Endodermal cell (in vitro differentiated cells): ENCODE data around the gene SLC16A1. TPM values are rescaled to one million over a fixed set of nuclear protein-coding genes. Genes with fewer than 3 reads are reported as not detected.

Experiments
- DNase-seq: peaks from one replicate; pipeline ENCODE4 v3.0.0-alpha.2; 2017
- H3K27ac ChIP-seq: 2 replicates; pipeline ENCODE4 v1.5.1; 2013; ENCODE audit warnings: mild to moderate bottlenecking, low read depth, low read length, moderate library complexity
- H3K27me3 ChIP-seq: 2 replicates; pipeline ENCODE4 v1.6.1; 2013; ENCODE audit warnings: mild to moderate bottlenecking, low read length, moderate library complexity; ENCODE audit not compliant: insufficient read depth, control insufficient read depth, poor library complexity, severe bottlenecking
- H3K36me3 ChIP-seq: 2 replicates; pipeline ENCODE4 v1.7.0; 2013; ENCODE audit warnings: mild to moderate bottlenecking, low read length, moderate library complexity; ENCODE audit not compliant: control insufficient read depth, insufficient read depth
- H3K4me1 ChIP-seq: one replicate; pipeline ENCODE4 v1.7.0; 2013; ENCODE audit warnings: low read length; ENCODE audit not compliant: control insufficient read depth, insufficient read depth
- H3K4me3 ChIP-seq: 2 replicates; pipeline ENCODE4 v1.5.1; 2013; ENCODE audit warnings: mild to moderate bottlenecking, low read length, moderate library complexity
- H3K9ac ChIP-seq: 2 replicates; pipeline ENCODE4 v1.6.1; 2013; ENCODE audit warnings: mild to moderate bottlenecking, low read length, moderate library complexity; ENCODE audit not compliant: poor library complexity, severe bottlenecking; ENCODE audit errors: extremely low read depth
- H3K9me3 ChIP-seq: 2 replicates; pipeline ENCODE4 v1.6.1; 2013; ENCODE audit warnings: mild to moderate bottlenecking, low read length, moderate library complexity; ENCODE audit not compliant: control insufficient read depth
- H3K27ac Mint-ChIP-seq: 2 replicates; pipeline ENCODE4 v1.8.0; 2020; ENCODE audit warnings: mixed read lengths
- H3K27me3 Mint-ChIP-seq: 2 replicates; pipeline ENCODE4 v1.8.0; 2021; ENCODE audit warnings: mild to moderate bottlenecking, mixed read lengths; ENCODE audit not compliant: insufficient read depth
- H3K36me3 Mint-ChIP-seq: 2 replicates; pipeline ENCODE4 v1.8.0; 2020; ENCODE audit warnings: low read depth, mixed read lengths
- H3K4me1 Mint-ChIP-seq: 2 replicates; pipeline ENCODE4 v1.8.0; 2020; ENCODE audit warnings: mixed read lengths
- H3K4me3 Mint-ChIP-seq: 2 replicates; pipeline ENCODE4 v1.8.0; 2020; ENCODE audit warnings: mild to moderate bottlenecking, moderate library complexity, mixed read lengths
- H3K9me3 Mint-ChIP-seq: 2 replicates; pipeline ENCODE4 v1.8.0; 2020; ENCODE audit warnings: mild to moderate bottlenecking, mixed read lengths
- CTCF ChIP-seq: fragments of 200-600 bp; sonication (generic); conservative IDR thresholded peaks from 2 replicates; pipeline ENCODE4 v1.5.0; 2021; ENCODE audit warnings: antibody characterized with exemption, mild to moderate bottlenecking
- WGBS, 2 experiments: methylation state at CpG; one replicate each; pipeline versions ENCODE4 v1.1.5 to v1.1.7; 2013; ENCODE audit warnings: missing lambda C conversion rate in 2 of 2, mixed read lengths in 1 of 2; ENCODE audit not compliant: insufficient coverage in 1 of 2, insufficient read length in 1 of 2; 5-methylcytosine and 5-hydroxymethylcytosine counted together
- total RNA-seq, 2 donors: library from RNA; stranded (reverse); fragmentation: NEBNext Ultra II Directional in 1 of 2; extraction: Animal tissue kit (Norgen Biotek cat#: 25700) in 1 of 2; gene quantifications; 2 replicates in 1 of 2; 3 replicates in 1 of 2; pipeline ENCODE4 v1.2.1, GENCODE V29; 2021

Gene SLC16A1
- total RNA-seq, 2 donors from 2014 or later, result 229 to 248 TPM

- 90 to 95% methylated on average over 2 of the region's 2 CpGs for whole genome bisulfite sequencing, 2 experiments
- Mint-ChIP-seq H3K36me3 (no peaks in the 10 kb centered on the region), H3K27me3 (no peaks in the 10 kb centered on the region), H3K4me1 (peaks cover 4% of the 10 kb centered on the region), H3K4me3 (no peak overlapping the region), H3K9me3 (no peaks in the 10 kb centered on the region), H3K27ac (no peak overlapping the region)
- no peak overlapping the region for H3K27ac ChIP-seq
- no peaks in the 10 kb centered on the region for H3K27me3 ChIP-seq
- DNase-seq, result no peak
- no peaks in the 10 kb centered on the region for H3K4me1 ChIP-seq
- no peaks in the 10 kb centered on the region for H3K36me3 ChIP-seq
- no peak for TF ChIP-seq CTCF
- no peak overlapping the region for H3K9ac ChIP-seq
- H3K9me3 ChIP-seq, result no peaks in the 10 kb centered on the region
- H3K4me3 ChIP-seq, result no peak overlapping the region
Measured at GRCh38 chr1:112985123-112985522, 29.1 kb upstream of the SLC16A1 start.

DNA sequence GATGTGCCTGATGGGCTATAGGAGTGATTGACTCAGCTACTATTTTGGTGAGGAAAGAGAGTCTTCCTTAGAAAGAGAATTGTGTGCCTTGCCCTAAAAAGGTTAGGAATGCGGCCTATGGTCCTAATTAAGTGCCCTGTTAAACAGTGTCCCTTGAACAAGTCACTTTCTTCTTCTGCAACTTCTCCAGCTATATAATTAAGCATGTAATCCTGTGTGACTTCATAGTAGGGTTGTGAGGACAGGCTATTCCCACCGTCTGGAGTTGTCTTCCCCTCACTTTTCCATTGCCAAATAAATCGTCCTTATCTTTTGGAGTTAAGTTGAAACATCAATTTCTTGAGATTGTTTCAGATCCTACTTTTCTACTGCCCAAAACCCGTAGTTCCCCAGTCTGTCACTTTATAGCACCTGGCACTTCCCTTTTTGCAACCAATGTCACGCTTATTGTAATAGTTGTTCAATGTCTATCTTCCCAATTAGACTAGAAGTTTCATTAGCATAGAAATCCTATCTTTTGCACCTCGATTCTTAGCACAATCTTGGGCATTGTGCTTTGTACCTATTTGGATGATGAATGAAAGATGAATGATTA, 27.6 kb upstream of the SLC16A1 start:
- Mint-ChIP-seq H3K27me3 (no peaks in the 10 kb centered on the region), H3K4me1 (peaks cover 4% of the 10 kb centered on the region), H3K27ac (no peak overlapping the region), H3K9me3 (no peaks in the 10 kb centered on the region), H3K4me3 (no peak overlapping the region), H3K36me3 (no peaks in the 10 kb centered on the region)
- no peak for TF ChIP-seq CTCF
- WGBS, 2 experiments, result 91 to 94% methylated on average over 3 to 6 of the region's 6 CpGs
- Histone ChIP-seq H3K4me3 (no peak overlapping the region), H3K27ac (no peak overlapping the region), H3K36me3 (no peaks in the 10 kb centered on the region), H3K4me1 (no peaks in the 10 kb centered on the region), H3K9ac (no peak overlapping the region), H3K27me3 (no peaks in the 10 kb centered on the region), H3K9me3 (no peaks in the 10 kb centered on the region)
- no peak for DNase-seq

GRCh38 chr1:112982853-112983536, 27.0 kb upstream of the SLC16A1 start:
- H3K27me3 Mint-ChIP-seq, result no peaks in the 10 kb centered on the region
- H3K36me3 ChIP-seq, result no peaks in the 10 kb centered on the region
- H3K4me1 ChIP-seq, result no peaks in the 10 kb centered on the region
- H3K4me3 Mint-ChIP-seq, result no peak overlapping the region
- H3K9me3 ChIP-seq, result no peaks in the 10 kb centered on the region
- no peak overlapping the region for H3K4me3 ChIP-seq
- H3K27ac Mint-ChIP-seq, result no peak overlapping the region
- 93 to 100% methylated on average over 3 to 5 of the region's 5 CpGs for WGBS, 2 experiments
- H3K4me1 Mint-ChIP-seq, result peaks cover 4% of the 10 kb centered on the region
- TF ChIP-seq CTCF, result no peak
- H3K9me3 Mint-ChIP-seq, result no peaks in the 10 kb centered on the region
- H3K27ac ChIP-seq, result no peak overlapping the region
- DNase-seq, result no peak
- H3K36me3 Mint-ChIP-seq, result no peaks in the 10 kb centered on the region
- H3K9ac ChIP-seq, result no peak overlapping the region
- H3K27me3 ChIP-seq, result no peaks in the 10 kb centered on the region
